ENCODE measurements around the gene LIPT2. TPM values are rescaled to one million over a fixed set of nuclear protein-coding genes. Genes with fewer than 3 reads are reported as not detected.

The LIPT2 gene
- total and polyA plus RNA-seq, 7 donors: 1.2 to 3.9 (median 3.2) TPM

- 89 to 93% methylated on average over 1 of the region's 1 CpG for WGBS, 2 donors
- DNase-seq: no peak
- no peaks in the 10 kb centered on the region for H3K36me3 ChIP-seq
- H3K27me3 ChIP-seq: no peaks in the 10 kb centered on the region
- intact Hi-C loops (cut with DNase I): no loop called here
- H3K4me3 ChIP-seq: no peak overlapping the region
- TF ChIP-seq POLR2A (IDR thresholded peaks at IDR 0.05) (no peak), POLR2AphosphoS5 (IDR thresholded peaks at IDR 0.05) (no peak), CTCF (IDR thresholded peaks at IDR 0.05) (no peak), EP300 (IDR thresholded peaks at IDR 0.05) (no peak)
- H3K27ac ChIP-seq: no peak overlapping the region
- no peaks in the 10 kb centered on the region for H3K9me3 ChIP-seq
- H3K4me1 ChIP-seq: no peaks in the 10 kb centered on the region
Measured at GRCh38 chr11:74506823-74507222, 13.3 kb upstream of the LIPT2 start.

- intact Hi-C loops (cut with DNase I): no loop called here
- no peak overlapping the region for H3K27ac ChIP-seq
Measured at GRCh38 chr11:74505911-74506310, 12.4 kb upstream of the LIPT2 start.

GRCh38 chr11:74504100-74504691 is 10.7 kb upstream of the LIPT2 start:
- Histone ChIP-seq H3K27ac (no peak overlapping the region), H3K9me3 (no peaks in the 10 kb centered on the region), H3K27me3 (no peaks in the 10 kb centered on the region), H3K4me1 (no peaks in the 10 kb centered on the region), H3K4me3 (no peak overlapping the region), H3K36me3 (no peaks in the 10 kb centered on the region)
- WGBS, 2 donors: 51 to 86% methylated on average over 1 of the region's 1 CpG
- TF ChIP-seq POLR2A (IDR thresholded peaks at IDR 0.05) (no peak), POLR2AphosphoS5 (IDR thresholded peaks at IDR 0.05) (no peak), CTCF (IDR thresholded peaks at IDR 0.05) (no peak), EP300 (IDR thresholded peaks at IDR 0.05) (no peak)
- intact Hi-C loops (cut with DNase I): no loop called here
- no peak for DNase-seq

More at GRCh38 chr11:74505911-74506310, 12.4 kb upstream of the LIPT2 start:
- Histone ChIP-seq H3K9me3 (no peaks in the 10 kb centered on the region), H3K27me3 (no peaks in the 10 kb centered on the region), H3K4me3 (no peak overlapping the region), H3K4me1 (no peaks in the 10 kb centered on the region), H3K36me3 (no peaks in the 10 kb centered on the region)
- TF ChIP-seq CTCF (IDR thresholded peaks at IDR 0.05) (no peak), EP300 (IDR thresholded peaks at IDR 0.05) (no peak), POLR2A (IDR thresholded peaks at IDR 0.05) (no peak), POLR2AphosphoS5 (IDR thresholded peaks at IDR 0.05) (no peak)
- WGBS, 2 donors: 88 to 93% methylated on average over 4 of the region's 4 CpGs
- no peak for DNase-seq

- TF ChIP-seq CTCF (IDR thresholded peaks at IDR 0.05) (no peak), POLR2AphosphoS5 (IDR thresholded peaks at IDR 0.05) (no peak), POLR2A (IDR thresholded peaks at IDR 0.05) (no peak), EP300 (IDR thresholded peaks at IDR 0.05) (no peak)
Measured at GRCh38 chr11:74494916-74495315, 1.4 kb upstream of the LIPT2 start.

More at GRCh38 chr11:74494916-74495315, 1.4 kb upstream of the LIPT2 start:
- Histone ChIP-seq H3K4me1 (peaks cover 0 to 13% (median 11%) of the 10 kb centered on the region in 4 donors), H3K9me3 (no peaks in the 10 kb centered on the region), H3K27ac (no peak overlapping the region), H3K27me3 (no peaks in the 10 kb centered on the region), H3K4me3 (no peak overlapping the region), H3K36me3 (no peaks in the 10 kb centered on the region)
- intact Hi-C loops (cut with DNase I): loop anchor here (5.0 kb wide), 2 partner anchors 97 to 247 kb away; partner anchors contain the start of gene POLD3
- 86 to 89% methylated on average over 1 of the region's 1 CpG for WGBS, 2 donors
- no peak for DNase-seq

All from sigmoid colon (tissue), 7 donors.